SU-DHL-6 (cell line): ENCODE measurements around the gene PUSL1.

Experiments
- EZH2phosphoT487 ChIP-seq: fragments of 200-600 bp; sonication (generic), shearing (Covaris generic); conservative IDR thresholded peaks from 2 replicates; pipeline ENCODE4 v1.6.1; 2018; ENCODE audit warnings: mild to moderate bottlenecking, antibody characterized with exemption, low read length, moderate library complexity, mixed read lengths
- TF ChIP-seq, protein P1 (sequence below): fragments of 200-600 bp; sonication (generic); IDR thresholded peaks from one replicate; pipeline ENCODE4 v1.5.1; 2017; ENCODE audit warnings: antibody characterized with exemption, mild to moderate bottlenecking, low read length, moderate library complexity; ENCODE audit not compliant: insufficient read depth, poor library complexity, severe bottlenecking

- TF ChIP-seq, protein P1, sequence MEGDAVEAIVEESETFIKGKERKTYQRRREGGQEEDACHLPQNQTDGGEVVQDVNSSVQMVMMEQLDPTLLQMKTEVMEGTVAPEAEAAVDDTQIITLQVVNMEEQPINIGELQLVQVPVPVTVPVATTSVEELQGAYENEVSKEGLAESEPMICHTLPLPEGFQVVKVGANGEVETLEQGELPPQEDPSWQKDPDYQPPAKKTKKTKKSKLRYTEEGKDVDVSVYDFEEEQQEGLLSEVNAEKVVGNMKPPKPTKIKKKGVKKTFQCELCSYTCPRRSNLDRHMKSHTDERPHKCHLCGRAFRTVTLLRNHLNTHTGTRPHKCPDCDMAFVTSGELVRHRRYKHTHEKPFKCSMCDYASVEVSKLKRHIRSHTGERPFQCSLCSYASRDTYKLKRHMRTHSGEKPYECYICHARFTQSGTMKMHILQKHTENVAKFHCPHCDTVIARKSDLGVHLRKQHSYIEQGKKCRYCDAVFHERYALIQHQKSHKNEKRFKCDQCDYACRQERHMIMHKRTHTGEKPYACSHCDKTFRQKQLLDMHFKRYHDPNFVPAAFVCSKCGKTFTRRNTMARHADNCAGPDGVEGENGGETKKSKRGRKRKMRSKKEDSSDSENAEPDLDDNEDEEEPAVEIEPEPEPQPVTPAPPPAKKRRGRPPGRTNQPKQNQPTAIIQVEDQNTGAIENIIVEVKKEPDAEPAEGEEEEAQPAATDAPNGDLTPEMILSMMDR, result no peak
- no peak for TF ChIP-seq EZH2phosphoT487
Observed at GRCh38 chr1:1360506-1361169, 52.2 kb downstream of the PUSL1 start.
